NCI-H2107 (cell line): Measurements from ENCODE around the gene RBFOX2.
"Not testable (repeated sequence)": the region's sequence is repeated elsewhere in the genome, so short reads cannot be mapped to it uniquely, and the experiment has no call there.

ENCODE experiments used
- DNase-seq: peaks from one replicate; lab custom pipeline; 2025; lab: John Stamatoyannopoulos, UW

The RBFOX2 gene

DNA sequence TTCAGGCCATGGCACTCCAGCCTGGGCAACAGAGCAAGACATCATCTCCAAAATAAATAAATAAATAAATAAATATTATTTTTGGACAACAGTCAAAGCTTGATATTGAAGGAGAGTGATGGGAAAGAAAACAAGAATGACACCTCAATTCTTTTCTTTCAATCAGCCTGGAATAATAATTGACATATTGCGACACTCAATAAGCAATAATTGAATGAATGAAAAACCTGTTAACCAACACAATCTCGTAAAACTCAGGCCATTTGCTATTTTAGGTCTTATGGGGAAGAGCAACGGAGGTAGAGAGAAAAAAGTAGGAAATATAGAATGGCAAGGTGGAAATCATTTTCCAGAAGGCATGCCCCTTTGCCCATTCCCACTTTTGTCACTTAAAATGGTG, 10.5 kb upstream of the RBFOX2 start:
- DNase-seq: no peak

DNA sequence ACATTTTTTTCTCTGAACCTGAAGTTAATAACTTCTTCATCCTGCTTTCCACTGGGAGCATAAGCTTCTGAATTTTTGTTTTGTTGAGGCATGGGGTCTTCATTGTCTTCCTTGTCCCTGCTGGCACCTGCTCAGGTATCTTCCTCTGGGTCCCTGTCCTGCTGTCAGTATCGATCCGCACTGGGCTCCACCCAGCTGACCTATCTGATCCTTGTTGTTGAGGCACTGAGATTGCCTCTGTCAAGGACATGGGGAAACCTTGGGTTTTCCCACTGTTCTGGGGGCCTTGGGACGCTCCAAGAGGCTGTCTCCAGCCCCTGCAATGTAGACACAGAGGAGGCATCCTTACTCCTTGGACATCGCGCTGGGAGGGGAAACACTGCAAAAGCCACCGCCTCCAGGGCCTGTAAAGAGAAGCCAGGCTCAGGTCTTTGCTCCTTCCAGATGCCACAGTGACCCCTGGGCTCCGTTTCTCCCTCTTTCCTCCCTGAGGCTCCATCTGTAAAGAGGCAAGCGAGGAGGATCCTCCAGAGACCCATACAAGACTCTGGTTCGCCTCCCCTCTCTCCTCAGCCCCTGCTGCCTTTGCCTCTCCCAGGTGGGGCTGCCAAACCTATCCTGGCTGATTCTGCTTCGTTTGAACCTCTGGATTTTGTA, 8.6 kb upstream of the RBFOX2 start:
- DNase-seq: no peak

DNA sequence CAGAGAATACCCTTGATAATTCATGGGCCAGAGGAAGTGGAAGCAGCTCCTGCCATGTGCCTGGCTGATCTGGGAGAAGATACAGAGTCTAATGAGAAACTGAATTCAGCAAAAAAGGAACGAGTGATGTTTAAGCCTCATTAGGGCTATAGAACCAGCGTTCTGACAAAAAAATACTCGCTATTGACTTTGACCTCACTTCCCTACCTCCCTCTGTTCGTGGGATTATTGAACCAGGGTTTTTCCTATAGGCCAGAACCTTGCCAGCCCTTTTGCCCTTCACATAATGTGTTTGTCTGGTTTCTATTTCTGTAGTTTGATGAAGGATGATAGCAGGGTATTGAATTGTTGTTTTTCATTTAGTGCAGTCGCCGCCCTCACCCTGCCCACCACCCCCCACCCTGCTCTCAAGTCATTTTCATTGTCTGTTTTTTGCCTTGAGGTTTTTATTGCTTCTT, 7.6 kb upstream of the RBFOX2 start:
- DNase-seq: no peak

DNA sequence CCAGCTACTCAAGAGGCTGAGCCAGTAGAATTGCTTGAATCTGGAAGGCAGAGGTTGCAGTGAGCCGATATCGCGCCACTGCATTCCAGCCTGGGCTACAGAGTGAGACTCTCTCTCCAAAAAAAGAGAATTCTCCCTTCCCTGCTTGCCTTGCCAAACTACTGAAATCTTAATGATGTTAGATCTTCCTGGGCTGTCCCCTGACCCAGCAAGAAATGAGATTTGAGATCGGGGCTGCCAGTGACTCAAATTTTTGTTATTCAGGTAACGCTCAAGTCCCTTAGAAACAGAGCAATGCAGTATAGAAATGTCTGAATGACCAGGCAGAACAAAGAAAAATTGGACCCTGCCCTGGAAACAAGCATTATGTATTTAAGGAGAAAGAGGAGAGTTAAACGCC, 4.0 kb upstream of the RBFOX2 start:
- DNase-seq: no peak

DNA sequence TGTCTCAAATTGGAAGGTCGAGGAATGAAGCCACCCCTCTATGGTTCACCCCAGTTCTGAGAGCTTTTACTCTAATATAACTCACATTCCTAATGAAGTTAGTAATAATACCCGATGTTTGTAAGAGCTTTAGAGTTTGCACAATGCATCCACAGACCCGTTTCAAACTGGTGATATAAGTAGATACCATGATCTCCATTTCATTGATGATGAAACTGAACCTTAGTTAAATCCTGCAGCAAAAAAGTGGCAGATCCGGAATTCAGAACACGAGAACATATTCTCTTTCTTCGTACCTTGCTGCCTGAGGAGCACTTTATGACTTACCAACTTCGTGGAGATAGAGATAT, 757 bp upstream of the RBFOX2 start:
- no peak for DNase-seq

DNA sequence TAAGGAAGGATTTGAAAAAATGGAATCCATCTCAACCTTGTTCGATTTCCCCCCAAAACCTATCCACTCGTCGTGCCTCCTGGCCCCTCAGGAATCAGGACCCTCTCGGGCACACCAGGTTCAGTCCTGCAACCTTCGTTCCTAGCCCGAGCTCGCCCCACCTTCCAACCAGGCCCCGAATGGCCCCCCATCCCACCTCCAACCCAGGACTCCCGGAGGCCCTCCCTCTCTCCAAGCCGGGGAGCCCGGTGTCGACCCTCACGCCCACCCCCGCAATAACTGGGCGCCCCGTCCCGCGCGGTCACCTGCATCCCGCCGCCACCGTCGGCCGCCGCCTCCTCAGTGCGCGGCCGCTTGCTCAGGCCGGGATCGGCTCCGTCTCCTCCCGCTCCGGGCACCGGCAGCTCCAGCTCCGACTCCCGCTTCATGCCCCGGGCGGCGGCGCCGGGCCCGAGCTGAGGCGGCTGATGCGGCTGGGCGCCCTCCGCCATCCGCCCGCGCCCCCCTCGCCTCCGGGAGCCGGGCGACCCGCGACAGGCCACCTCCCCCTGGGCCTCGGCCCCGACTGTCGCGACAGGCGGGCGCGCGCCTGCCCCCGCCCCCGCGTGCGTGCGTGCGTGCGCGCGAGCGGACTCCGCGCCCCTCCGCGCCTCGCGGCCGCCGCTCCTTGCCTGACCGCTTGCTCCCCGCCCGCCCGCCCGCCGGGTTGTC, 534 bp downstream of the RBFOX2 start:
- no peak for DNase-seq

DNA sequence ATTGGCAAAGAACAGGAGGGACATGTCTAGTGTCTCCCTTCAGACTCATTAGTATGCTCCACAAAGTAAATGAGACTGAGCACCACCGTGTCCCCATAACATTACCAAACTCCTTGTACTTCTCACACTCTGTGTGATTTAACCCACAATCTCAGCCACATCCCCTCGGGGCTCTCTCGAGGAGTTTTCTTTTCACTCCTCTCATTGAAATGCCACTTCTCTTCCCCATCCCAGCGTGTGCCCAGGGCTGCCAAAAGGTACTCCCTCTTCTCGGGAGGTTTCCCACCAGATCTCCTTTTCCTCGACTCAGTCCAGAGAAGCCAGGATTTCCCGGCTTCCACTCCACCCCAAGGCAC, 1.1 kb downstream of the RBFOX2 start:
- DNase-seq: no peak

DNA sequence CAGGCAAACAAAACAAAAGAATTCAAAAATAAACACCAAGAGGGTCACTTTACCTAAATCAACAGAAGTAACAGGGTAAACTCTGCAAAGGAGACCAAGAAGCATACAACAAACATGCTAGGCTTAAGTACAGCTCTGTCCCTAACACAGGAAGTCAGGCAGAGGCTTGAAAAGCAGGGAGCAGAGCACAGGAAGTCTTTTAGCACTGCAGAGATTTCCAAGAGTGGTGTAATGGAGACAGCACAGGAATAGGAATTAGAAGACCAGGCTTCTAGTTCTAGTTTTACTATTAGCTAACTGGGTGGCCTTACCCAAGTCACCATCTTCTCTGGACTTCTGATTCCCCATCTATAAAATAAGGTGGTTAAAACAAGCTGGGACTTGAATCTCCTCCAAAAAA, 1.9 kb downstream of the RBFOX2 start:
- no peak for DNase-seq

DNA sequence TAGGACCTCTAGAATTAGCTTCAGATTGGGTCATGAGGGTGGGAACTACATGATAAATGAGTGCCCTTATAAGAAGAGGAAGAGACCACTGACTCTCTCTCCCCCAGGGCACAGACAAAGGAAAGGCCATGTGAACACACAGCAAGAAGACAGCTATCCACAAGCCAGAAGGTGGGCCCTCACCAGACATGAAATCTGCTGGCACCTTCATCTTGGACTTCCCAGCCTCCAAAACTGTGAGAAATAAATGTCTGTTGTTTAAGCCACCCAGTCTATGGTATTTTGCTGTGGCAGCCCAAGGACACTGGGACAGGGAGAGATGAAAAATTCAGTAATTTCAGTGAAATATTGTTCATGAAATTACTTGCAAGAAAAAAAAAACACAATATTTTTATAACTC, 5.9 kb downstream of the RBFOX2 start:
- DNase-seq: no peak

DNA sequence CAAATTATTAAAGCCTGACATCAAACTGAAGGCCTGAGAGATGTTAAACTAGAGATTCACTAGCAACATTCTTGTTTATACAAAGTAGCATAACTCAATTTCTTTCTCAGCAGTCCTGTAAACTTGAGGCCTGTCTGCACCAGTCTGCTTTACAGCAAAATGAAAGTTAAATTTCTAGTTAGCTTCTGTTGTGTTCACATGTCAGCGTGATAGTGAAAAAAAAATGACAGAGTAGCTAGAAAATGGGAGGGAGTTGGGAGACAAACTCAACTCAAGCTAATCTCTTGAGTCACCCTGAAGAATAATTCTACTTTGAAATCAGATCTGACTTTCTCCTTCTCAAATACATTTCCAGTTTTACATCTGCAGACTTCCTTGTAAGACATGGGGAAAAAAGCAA, 6.5 kb downstream of the RBFOX2 start:
- no peak for DNase-seq

DNA sequence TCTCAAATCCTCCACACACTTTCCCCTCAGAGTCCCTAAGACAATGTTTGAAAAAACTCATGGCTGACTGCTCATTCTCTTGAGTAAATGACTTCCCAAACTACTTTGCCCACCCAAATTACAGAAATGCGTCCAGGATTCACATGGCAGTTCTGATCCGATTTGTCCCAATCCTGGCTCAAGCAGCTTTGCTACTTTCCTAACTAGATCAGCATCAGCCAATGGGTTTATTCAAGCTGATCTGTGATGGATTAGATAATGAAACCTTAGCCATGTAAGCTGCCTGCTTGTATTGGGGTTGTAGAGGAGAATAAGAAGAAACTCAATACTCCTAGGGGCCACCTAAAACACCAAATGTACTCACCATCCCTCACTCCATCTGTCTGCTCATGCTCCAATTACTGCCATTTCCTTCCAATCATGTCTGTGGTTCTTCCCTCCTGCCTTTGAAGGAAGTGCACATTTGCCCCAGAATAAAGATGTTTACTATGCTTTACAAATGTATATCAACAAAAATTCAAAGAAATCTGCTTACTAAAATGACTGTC, 6.9 kb downstream of the RBFOX2 start:
- no peak for DNase-seq

DNA sequence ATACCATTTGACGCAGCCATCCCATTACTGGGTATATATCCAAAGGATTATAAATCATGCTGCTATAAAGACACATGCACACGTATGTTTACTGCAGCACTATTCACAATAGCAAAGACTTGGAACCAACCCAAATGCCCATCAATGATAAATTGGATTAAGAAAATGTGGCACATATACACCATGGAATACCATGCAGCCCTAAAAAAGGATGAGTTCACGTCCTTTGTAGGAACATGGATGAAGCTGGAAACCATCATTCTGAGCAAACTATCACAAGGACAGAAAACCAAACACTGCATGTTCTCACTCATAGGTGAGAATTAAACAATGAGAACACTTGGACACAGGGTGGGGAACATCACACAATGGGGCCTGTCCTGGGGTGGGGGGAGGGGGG, 7.8 kb downstream of the RBFOX2 start:
- not testable (repeated sequence) for DNase-seq

DNA sequence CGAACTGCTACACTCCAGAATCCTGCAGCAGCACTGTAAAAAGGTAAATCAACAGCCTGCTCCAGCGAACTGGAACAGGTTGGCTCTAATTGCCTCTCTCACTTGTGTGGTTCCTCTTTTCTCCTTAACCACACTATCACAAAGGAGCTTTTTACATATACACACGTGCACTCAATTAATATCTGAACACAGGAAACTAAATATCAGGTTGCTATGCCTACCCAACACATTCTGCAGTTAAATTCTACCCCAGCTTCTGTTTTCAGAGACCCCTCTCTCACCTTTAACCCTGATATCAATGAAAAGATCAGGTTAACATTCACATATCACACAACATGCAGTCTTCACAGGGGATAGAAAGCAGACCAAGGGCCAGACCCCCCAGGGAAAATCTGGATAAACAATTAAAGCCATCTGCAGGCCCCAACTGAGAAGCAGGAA, 11.0 kb downstream of the RBFOX2 start:
- DNase-seq: no peak

DNA sequence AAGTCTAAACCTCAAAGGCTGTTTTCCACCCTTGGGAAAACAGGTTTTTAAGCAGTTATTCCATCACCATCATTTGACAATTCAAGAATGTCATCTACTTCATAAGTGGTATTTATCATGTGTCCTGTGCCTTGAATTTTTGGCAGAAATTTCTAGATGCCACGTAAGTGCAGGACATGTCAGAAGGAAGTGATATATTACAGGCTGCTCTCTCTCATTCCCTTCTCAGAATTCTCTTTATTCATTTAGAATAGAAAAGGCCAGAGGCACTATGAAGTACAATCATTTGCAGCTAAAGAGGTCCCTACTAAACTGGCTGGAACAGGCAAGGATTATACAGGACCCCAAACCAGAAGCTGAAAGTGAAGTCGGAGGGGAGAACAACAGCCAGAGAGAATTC, 11.9 kb downstream of the RBFOX2 start:
- DNase-seq: no peak

DNA sequence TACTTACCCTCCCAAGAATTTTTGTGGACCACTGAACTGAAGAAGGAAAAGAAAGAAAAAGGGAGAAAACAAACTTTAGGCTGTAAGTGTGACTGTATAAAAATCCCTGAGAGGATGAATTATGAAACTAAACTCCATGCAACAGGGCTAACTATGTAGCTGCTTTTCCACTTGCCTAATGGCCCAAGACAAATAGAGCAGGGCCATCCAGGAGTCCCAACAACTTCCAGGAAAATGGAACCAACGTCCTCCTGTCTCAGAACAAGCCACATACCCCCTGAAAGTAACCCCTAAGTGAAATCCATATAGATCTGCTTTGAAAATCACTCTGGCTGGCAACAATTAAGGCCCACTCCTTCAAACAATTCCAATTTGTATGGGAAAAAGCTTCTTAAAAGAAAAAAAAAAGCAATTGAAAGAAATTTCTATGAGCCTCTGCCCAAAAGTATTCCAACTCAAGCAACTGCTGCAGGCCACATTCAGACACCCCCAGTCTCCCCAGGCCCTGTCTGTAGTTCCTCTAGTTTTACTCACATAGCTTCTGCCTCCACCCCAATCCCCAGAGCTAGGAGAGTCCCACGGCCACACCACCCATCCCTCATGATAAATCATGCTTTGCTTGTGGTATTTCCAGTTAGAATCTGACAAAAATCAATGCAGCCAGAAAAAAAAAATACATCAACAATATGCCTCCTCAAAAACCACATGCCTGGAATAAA, 12.7 kb downstream of the RBFOX2 start:
- no peak for DNase-seq

DNA sequence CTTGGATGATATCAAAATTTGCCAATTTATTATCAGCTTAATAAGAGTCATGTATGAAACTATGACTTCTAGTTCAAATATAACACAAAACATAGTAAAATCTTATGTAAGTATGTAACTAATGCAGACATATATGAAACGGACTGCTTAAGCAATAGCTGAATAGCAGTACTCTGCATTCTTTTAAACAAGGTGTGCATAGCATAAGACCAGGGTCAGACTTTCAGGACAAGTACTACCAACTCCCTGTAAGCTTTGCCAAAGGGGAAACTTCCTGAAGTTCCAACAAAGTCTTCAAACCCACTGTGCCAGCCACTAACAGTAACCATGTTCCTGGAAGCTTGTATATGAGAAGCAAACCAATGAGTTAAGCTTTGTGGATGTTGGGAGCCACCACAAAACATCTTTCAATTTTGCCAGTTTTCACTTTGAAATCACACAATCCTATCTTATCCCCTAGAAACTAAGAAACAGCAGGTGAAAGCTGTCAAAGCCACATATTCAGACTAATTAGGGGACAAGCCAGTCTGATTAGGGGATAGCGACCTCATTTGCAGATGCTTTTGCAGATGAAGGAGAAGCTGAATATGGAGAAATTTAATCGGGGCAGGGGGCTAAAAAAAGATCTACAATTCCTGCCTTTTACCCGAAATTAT, 13.3 kb downstream of the RBFOX2 start:
- DNase-seq: no peak

DNA sequence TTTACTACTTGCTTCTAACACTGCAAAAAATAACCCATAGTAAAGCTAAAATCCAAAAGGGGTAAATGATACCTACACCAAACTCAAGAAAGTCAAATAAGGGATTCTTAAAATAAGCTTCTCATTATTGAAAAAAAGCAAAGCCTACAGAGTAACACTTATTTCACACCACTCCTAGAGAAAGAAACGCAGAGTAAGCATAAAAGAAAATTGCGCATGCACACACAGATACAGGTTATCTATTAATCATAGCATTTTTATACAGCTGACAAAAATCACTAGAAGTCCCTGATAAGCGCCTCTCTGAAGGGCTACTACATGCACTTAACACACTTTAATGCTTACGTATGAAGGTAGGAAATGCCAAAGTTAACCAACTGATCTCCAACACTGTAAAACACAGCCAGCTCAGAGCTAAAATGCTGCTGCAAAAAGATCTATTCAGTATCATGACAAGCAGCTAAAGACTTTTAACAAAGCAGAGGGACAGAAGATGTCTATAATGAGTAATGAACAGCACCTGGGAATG, 14.0 kb downstream of the RBFOX2 start:
- DNase-seq: no peak

DNA sequence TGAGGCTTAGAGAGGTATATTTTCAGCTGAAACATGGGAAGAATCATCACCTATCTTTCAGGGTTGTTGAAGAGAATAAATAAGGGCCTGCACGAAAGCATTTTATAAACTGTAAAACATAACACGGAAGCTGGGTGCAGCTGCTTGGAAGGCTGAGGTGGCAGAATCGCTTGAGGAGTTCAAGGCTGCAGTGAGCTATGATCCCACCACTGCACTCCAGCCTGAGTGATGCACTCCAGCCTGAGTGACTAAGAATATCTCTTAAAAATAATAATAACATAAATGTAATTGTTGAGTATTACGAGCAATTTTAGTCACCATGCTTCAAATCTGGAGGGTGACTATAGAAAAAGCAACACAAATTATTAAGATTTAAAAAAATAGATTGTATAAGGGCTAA, 16.3 kb downstream of the RBFOX2 start:
- no peak for DNase-seq

DNA sequence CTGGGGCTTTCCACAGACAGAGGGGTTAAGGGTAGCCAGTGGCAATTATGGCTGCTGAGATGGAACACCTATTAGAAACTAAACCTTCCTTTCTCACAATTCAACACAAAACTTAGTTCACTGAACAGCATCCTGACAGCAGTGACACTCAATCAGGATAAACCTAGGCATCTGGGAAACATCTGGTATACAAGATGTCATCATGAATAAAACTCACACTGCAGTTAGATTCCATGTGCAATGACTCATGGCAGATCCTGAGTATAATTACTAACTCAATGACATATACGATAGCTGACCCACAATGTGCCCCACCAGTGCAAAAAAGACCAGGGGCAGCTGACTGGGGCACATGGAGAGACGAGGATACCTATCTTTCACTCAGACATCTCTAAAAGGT, 17.7 kb downstream of the RBFOX2 start:
- DNase-seq: no peak

DNA sequence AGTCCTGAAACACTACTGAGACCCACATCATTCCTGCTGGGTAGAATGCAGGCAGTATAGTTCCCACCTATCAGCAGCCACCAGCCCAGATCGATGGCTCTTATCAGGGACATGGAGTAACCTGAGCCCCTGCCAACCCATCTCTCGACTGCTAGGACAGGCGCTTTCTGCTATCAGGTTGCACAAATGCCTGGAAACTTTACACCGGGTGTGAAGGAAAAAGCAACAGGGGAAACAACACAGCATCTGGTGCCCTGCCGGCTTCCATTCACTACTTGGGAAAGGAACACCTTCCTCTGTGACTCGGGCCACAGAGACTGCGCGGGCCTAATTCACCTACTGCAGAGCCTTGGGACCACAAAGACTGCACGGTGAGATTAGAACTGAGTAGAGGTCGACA, 18.5 kb downstream of the RBFOX2 start:
- peak; percentile 60 for DNase-seq

DNA sequence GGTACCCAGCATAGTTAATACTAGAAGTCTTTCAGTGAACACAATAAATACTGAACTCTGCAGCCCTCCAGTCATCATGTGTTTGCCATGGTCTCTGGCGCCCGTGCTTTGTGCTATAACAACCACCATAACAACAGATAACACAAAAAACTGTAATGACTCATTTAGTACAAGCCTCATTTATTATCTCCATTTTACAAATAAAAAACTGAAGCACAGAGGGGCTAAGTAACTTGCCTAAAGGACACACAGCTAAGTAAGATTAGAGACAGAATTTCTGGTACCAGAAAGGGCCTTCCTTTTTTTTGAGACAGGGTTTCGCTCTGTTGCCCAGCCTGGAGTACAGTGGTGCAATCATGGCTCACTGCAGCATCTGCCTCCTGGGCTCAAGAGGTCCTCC, 19.5 kb downstream of the RBFOX2 start:
- no peak for DNase-seq

DNA sequence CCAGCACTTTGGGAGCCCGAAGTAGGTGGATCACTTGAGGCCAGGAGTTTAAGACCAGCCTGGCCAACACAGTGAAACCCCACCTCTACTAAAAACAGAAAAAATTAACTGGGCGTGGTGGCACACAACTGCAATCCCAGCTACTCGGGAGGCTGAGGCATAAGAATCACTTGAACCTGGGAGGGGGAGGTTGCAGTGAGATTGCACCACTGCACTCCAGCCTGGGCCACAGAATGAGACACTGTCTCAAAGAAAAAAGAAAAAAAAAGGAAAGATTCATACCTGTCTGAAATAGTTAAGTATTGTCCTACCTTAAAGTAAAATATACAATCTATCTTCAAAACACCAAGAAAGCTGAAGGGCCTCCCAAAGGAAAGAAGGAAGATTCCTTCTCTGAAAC, 20.1 kb downstream of the RBFOX2 start:
- no peak for DNase-seq
